Measurements from ENCODE around the gene KRTAP10-12.

The KRTAP10-12 gene

DNA sequence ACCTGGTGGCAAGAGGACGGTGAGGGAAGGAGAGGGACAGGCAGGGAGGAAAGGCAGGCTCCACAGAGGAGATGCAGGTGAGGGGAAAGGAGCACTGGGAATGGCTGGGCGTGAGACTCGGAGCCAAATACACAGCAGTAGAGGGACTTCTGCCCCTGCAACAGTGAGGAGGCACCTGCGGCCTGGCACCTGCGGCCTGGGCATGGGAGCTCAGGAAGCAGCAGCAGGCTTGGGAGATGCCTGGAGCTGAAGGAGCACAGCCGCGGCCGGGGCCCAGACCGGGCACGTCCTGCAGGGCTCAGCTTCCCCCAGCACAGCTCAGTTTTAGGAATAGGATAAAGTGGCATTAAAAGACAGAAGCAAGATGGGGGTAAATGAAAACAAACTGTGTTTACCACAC is 35.3 kb downstream of the KRTAP10-12 start:
- DNase-seq (ENCODE audit: low spot score), result no peak
- H3K4me3 ChIP-seq, result no peak overlapping the region
- H3K27ac ChIP-seq, result no peak overlapping the region
- TF ChIP-seq, protein P1, sequence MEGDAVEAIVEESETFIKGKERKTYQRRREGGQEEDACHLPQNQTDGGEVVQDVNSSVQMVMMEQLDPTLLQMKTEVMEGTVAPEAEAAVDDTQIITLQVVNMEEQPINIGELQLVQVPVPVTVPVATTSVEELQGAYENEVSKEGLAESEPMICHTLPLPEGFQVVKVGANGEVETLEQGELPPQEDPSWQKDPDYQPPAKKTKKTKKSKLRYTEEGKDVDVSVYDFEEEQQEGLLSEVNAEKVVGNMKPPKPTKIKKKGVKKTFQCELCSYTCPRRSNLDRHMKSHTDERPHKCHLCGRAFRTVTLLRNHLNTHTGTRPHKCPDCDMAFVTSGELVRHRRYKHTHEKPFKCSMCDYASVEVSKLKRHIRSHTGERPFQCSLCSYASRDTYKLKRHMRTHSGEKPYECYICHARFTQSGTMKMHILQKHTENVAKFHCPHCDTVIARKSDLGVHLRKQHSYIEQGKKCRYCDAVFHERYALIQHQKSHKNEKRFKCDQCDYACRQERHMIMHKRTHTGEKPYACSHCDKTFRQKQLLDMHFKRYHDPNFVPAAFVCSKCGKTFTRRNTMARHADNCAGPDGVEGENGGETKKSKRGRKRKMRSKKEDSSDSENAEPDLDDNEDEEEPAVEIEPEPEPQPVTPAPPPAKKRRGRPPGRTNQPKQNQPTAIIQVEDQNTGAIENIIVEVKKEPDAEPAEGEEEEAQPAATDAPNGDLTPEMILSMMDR (IDR thresholded peaks at IDR 0.05), result no peak

DNA sequence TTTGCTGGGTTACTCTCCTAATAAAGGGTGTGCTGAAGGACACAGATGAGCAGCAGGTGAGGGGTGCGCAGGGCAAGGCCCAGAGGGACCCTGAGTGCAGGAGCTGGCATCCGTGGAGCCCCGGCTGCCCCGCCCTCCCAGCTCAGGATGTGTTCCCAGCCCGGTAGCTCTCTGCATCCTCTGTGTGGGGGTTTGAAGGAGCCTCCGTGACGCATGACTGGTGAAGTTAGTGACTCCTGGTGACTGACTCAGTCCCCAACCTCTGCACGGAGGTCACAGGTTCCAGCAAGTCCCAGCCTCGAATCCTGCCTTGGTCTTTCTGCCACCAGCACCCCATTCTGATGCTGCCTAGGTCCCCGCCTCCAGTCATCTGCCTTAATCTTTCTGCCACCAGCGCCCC is 36.0 kb downstream of the KRTAP10-12 start:
- TF ChIP-seq, protein P1 (IDR thresholded peaks at IDR 0.05), result no peak
- no peak overlapping the region for H3K4me3 ChIP-seq
- no peak overlapping the region for H3K27ac ChIP-seq
- DNase-seq (ENCODE audit: low spot score), result no peak

DNA sequence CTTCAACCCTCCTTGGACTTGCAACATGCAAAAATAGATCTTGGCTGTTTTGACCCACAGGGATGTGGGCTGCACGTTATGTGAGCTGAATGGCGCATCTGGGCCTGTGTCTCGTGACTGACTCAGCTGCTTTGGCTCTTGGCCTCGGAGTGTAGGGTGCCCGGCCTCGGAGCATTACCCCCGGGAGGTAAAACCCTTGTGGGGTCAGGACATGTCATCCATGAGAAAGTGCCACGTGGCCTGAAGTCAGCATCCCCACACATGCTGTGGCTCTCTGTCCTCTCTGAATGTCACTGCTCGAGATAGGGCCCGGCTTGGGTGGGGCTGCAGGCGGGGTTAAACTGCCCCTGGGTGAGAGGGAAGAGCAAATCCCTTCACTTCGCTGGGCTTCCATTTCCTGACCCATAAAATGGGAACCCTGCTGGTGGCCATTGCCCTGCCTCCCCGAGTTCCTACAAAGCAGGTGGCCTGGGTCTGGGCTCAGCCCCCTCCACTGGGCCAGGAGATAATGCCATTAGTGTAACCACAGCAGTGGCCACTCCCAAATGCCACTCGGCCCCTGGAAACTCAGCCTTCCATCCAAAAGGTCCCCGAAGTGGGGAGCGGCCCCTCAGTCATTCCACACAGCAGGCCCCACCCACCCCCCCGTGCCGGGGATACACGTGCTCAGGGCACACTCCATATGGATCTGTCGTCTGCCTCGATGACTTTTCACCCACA is 37.2 kb downstream of the KRTAP10-12 start:
- TF ChIP-seq, protein P1 (IDR thresholded peaks at IDR 0.05), result no peak
- DNase-seq (ENCODE audit: low spot score), result no peak
- Histone ChIP-seq H3K4me3 (no peak overlapping the region), H3K27ac (no peak overlapping the region)

DNA sequence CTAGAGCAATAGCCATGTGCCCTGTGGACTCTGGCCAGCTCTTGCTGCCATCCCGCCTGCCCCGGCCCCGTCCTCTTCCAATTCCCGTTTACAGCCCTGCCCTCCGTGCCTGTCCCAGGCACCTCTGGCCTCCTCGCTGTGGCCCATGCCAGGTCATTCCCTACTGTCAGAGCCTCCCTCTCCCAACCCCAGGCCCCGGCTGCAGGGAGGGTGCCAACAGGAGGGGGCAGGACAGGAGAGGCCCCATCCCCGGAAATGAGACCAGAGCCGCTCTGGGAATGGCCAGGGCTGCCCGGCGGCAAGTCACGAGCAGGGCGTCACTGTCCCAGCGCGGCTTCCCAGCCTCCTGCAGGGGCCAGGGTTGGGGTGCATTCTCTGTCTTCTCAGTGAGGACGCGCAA is 37.9 kb downstream of the KRTAP10-12 start:
- TF ChIP-seq, protein P1 (IDR thresholded peaks at IDR 0.05), result no peak
- H3K4me3 ChIP-seq, result no peak overlapping the region
- DNase-seq (ENCODE audit: low spot score), result no peak
- H3K27ac ChIP-seq, result no peak overlapping the region

DNA sequence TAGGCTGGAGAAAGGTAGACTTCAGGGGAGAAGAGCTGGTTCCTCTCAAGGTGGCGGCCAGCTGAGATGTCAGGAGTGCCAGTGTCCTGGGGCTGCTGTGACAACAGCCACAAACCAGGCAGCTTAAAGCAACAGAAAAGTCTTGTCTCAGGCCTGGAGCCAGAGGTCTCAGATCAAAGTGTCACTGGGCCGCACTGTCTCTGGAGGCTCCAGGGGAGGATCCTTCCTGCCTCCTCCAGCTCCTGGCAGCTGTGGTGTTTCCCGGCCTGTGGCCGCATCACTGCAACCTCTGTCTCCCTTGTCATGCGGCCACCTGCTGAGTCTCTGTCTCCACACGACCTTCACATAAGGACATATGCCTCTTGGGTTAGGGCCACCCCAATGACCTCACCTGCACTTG is 38.8 kb downstream of the KRTAP10-12 start:
- H3K4me3 ChIP-seq, result no peak overlapping the region
- no peak overlapping the region for H3K27ac ChIP-seq
- TF ChIP-seq, protein P1 (IDR thresholded peaks at IDR 0.05), result no peak
- no peak for DNase-seq (ENCODE audit: low spot score)

DNA sequence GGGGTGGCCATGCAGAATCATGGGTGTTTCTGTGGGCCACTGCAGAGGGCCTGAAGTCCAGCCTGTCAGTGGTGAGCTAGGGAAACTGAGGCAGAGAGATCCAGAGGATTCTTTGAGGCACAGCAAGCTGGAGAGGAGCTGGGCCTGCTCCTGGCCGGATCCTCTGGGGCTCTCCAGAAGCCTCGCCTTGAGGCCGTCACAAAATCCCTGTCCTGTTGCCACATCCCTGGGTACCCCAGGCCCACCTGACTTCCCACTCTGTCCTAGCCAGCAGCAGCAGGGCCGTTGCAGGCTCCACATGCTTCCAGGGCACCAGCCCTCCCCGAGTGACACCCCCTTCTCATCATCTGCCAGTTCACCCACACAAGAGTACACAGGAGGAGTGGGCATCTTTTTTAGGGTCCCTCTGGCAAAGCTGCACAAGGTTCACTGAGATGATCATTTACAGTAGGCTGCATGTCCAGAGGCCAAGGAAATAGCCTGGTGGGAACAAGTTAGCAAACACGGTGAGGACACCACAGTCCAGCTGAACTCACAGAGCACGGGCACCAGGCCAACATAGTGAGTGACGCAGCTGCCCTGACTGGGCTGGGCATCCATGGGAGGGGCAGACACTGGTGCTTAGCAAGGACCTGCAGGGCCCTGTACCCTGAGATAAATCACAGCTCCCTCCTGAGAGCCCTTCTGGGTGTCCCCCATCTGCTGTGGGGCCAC is 39.5 kb downstream of the KRTAP10-12 start:
- no peak for DNase-seq (ENCODE audit: low spot score)
- Histone ChIP-seq H3K4me3 (no peak overlapping the region), H3K27ac (no peak overlapping the region)
- TF ChIP-seq, protein P1 (IDR thresholded peaks at IDR 0.05), result no peak
